AG04450 (cell line): ENCODE measurements around the gene C6orf62. TPM values are rescaled to one million over a fixed set of nuclear protein-coding genes. Genes with fewer than 3 reads are reported as not detected.

Experiments
- CTCF ChIA-PET: fragments of 300-600, 350-600 bp; formaldehyde crosslinking; extraction: SDS; loops from one replicate; lab custom pipeline; 2022; ENCODE audit warnings: antibody characterized with exemption, inconsistent platforms; lab: Charles Lee
- POLR2A ChIA-PET: fragments of 350-600 bp; formaldehyde crosslinking; extraction: SDS; loops from one replicate; lab custom pipeline; 2021; ENCODE audit warnings: antibody characterized with exemption, inconsistent platforms; lab: Yijun Ruan, JAX
- DNase-seq: peaks from one replicate; pipeline ENCODE4 v3.0.0-alpha.2; 2011; ENCODE audit warnings: low read depth, low spot score
- H3K27ac ChIP-seq: one replicate; pipeline ENCODE4 v1.5.1; 2012; ENCODE audit warnings: low read depth, low read length, control low read depth
- H3K27me3 ChIP-seq: one replicate; pipeline ENCODE4 v1.6.0; 2012; ENCODE audit warnings: low read length; ENCODE audit not compliant: control insufficient read depth, insufficient read depth
- H3K4me3 ChIP-seq: 2 replicates; pipeline ENCODE4 v1.5.1; 2011; ENCODE audit warnings: mild to moderate bottlenecking, low read depth, low read length, control low read depth
- H3K9me3 ChIP-seq: 2 replicates; pipeline ENCODE4 v1.5.1; 2012; ENCODE audit warnings: low read length; ENCODE audit not compliant: control insufficient read depth, insufficient read depth
- polyA plus RNA-seq: library from polyadenylated mRNA; depleted of rRNA; stranded (reverse); fragments of >200 nt; gene quantifications from 2 replicates; pipeline ENCODE4 v1.2.3, GENCODE V29; 2011
- TF ChIP-seq, protein P1 (sequence below): IDR thresholded peaks from 2 replicates; pipeline ENCODE4 v1.5.1; 2011; ENCODE audit warnings: low read depth, low read length, control low read depth, inconsistent platforms

The C6orf62 gene
- polyA plus RNA-seq, 1 experiment = 111 TPM

DNA sequence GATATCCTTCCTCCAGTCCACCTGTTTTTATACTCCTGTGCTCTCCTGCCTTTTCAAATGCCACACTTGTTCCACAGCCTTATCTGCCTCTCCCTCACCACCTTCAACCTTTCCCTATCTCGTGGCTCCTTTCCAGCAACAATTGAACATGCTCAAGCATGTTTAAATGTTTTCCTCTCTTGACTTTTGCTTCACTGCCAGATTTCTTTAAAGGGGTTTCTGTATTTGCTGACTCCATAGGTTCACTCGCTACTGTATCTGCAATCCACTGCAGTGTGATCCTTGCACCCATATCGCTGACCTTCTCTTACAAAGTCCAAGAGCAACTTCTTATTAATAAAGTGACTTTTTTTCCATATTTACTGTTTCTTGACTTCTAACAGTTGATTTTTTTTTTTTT is 44.6 kb upstream of the C6orf62 start:
- DNase-seq = no peak
- Histone ChIP-seq H3K27me3 (no peaks in the 10 kb centered on the region), H3K9me3 (no peaks in the 10 kb centered on the region; the same call in 1 of the 2 replicates), H3K27ac (no peak overlapping the region), H3K4me3 (no peak overlapping the region)
- TF ChIP-seq, protein P1, sequence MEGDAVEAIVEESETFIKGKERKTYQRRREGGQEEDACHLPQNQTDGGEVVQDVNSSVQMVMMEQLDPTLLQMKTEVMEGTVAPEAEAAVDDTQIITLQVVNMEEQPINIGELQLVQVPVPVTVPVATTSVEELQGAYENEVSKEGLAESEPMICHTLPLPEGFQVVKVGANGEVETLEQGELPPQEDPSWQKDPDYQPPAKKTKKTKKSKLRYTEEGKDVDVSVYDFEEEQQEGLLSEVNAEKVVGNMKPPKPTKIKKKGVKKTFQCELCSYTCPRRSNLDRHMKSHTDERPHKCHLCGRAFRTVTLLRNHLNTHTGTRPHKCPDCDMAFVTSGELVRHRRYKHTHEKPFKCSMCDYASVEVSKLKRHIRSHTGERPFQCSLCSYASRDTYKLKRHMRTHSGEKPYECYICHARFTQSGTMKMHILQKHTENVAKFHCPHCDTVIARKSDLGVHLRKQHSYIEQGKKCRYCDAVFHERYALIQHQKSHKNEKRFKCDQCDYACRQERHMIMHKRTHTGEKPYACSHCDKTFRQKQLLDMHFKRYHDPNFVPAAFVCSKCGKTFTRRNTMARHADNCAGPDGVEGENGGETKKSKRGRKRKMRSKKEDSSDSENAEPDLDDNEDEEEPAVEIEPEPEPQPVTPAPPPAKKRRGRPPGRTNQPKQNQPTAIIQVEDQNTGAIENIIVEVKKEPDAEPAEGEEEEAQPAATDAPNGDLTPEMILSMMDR = no peak
- ChIA-PET POLR2A (no interaction called here), CTCF (interaction anchor here (0.7 kb wide), 1 partner anchor 182 kb away, joined by 3 read pairs; no protein-coding TSS in a partner anchor)

DNA sequence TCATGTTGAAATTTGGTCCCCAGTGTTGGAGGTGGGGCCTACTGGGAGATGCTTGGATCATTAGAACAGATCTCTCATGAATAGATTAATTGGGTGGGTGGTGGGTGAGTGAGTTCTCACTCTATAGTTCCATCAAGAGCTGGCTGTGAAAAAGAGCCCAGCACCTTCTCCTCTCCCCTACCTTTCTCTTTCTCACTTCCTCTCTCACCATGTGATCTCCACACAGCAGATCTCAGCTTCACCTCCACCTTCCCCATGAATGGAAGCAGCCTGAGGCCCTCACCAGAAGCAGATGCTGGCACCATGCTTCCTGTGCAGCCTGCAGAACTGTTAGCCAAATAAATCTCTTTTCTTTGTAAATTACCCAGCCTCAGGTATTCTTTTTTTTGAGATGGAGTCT is 42.9 kb upstream of the C6orf62 start:
- Histone ChIP-seq H3K27ac (no peak overlapping the region), H3K4me3 (no peak overlapping the region), H3K27me3 (no peaks in the 10 kb centered on the region), H3K9me3 (no peaks in the 10 kb centered on the region; the same call in 1 of the 2 replicates)
- TF ChIP-seq, protein P1 = no peak
- ChIA-PET POLR2A (no interaction called here), CTCF (no interaction called here)
- DNase-seq = no peak

DNA sequence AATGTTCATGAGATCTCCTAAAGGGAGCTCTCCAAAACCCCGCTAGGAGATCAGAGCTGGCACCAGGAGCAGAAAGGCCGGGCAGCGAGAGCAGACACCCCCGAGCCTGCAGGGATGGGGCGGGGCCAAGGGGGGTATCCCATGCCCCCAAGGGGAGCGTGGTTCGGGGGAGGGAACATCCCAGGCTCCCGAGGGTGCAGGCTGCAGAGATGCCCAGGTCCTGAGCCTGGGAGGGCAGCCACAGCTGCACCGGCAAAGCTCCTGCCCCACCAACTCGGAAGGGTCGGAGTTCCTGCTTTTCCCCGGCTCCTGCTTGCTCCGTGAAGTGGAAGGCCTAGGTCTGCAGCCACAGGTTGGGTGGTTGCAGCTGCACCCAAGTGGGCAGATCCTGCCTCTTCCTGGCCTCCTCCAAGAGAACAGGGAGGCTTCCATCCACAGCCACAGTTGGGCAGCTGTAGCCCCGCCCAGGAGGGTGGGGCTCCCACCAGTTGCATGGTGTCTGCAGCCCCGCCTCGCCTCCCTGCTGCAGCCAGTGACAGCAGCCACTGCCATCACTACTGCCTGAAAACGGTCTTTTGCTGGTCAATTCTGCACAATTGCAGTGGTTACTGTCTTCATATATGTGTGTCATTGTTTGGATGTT is 42.4 kb upstream of the C6orf62 start:
- ChIA-PET POLR2A (no interaction called here), CTCF (no interaction called here)
- TF ChIP-seq, protein P1 = no peak

DNA sequence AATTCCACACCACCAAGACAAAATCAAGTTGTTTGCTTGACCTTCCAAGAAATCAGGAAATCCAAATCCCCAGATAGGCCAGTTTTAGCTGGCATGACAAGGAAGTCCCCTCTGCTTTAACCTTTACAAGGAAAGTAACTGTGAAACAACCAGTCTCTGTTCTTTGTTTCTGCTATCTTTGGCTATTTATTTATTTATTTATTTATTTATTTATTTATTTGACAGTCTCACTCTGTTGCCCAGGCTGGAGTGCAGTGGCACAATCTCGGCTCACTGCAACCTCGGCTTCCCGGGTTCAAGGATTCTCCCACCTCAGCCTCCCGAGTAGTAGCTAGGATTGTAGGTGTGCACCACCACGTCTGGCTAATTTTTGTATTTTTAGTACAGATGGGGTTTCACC is 41.3 kb upstream of the C6orf62 start:
- ChIA-PET CTCF (no interaction called here), POLR2A (interaction anchor here (0.7 kb wide), 1 partner anchor 39 kb away, joined by 6 read pairs; no protein-coding TSS in a partner anchor)
- H3K4me3 ChIP-seq = no peak overlapping the region
- H3K27ac ChIP-seq = no peak overlapping the region
- H3K9me3 ChIP-seq = no peaks in the 10 kb centered on the region; the same call in 1 of the 2 replicates
- DNase-seq = no peak
- TF ChIP-seq, protein P1 = no peak
- H3K27me3 ChIP-seq = no peaks in the 10 kb centered on the region

More for the DNA sequence above, 42.4 kb upstream of the C6orf62 start:
- Histone ChIP-seq H3K27ac (no peak overlapping the region), H3K27me3 (no peaks in the 10 kb centered on the region), H3K4me3 (no peak overlapping the region), H3K9me3 (no peaks in the 10 kb centered on the region; the same call in 1 of the 2 replicates)
- DNase-seq = no peak

DNA sequence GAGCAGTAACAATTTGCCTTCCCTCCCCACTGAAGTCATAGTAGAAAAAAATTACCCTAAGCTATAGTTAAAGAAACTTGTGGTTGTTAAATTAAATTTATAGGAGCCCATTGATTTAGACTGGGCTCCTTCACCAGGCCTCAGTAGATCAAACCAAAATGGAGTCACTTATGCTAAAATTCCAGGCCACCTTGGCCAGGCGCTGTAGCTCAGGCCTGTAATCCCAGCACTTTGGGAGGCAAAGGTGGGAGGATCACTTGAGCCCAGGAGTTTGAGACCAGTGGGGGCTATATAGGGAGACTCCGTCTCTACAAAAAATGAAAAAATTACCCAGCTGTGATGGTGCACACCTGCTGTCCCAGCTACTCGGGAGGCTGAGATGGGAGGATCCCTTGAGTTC is 40.8 kb upstream of the C6orf62 start:
- TF ChIP-seq, protein P1 = no peak
- Histone ChIP-seq H3K9me3 (no peaks in the 10 kb centered on the region; the same call in 1 of the 2 replicates), H3K27ac (no peak overlapping the region), H3K4me3 (no peak overlapping the region), H3K27me3 (no peaks in the 10 kb centered on the region)
- ChIA-PET POLR2A (interaction anchor here (0.7 kb wide), 1 partner anchor 38 kb away, joined by 6 read pairs; no protein-coding TSS in a partner anchor), CTCF (interaction anchor here (1.5 kb wide), 1 partner anchor 179 kb away, joined by 7 read pairs; no protein-coding TSS in a partner anchor)
- DNase-seq = no peak
